ENCODE results near the gene NSG2. TPM values are rescaled to one million over a fixed set of nuclear protein-coding genes. Genes with fewer than 3 reads are reported as not detected.

The NSG2 gene
- total and polyA plus RNA-seq, 12 donors: 0.11 to 0.82 (median 0.34) TPM; not detected in 2

DNA sequence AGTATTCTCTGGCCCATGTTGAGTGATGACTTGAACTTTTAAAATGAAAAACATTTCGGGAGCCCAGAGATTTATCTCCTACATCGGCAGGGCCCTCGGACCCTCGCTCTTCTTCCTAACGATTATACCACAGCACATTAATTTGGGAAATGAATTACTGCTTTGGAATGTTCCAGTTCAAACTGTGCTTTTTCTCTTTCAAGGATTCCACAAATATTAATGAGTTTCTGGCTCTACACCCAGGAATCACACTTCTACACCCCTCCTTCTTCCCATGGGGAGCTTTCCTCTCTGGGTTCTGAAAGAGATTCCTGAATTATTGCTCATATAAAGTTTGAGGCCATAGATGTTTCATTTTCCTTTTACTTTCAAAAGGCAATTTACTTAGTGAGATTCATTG lies 41.2 kb downstream of the NSG2 start:
- H3K4me1 ChIP-seq: no peaks in the 10 kb centered on the region
- TF ChIP-seq, protein P1, sequence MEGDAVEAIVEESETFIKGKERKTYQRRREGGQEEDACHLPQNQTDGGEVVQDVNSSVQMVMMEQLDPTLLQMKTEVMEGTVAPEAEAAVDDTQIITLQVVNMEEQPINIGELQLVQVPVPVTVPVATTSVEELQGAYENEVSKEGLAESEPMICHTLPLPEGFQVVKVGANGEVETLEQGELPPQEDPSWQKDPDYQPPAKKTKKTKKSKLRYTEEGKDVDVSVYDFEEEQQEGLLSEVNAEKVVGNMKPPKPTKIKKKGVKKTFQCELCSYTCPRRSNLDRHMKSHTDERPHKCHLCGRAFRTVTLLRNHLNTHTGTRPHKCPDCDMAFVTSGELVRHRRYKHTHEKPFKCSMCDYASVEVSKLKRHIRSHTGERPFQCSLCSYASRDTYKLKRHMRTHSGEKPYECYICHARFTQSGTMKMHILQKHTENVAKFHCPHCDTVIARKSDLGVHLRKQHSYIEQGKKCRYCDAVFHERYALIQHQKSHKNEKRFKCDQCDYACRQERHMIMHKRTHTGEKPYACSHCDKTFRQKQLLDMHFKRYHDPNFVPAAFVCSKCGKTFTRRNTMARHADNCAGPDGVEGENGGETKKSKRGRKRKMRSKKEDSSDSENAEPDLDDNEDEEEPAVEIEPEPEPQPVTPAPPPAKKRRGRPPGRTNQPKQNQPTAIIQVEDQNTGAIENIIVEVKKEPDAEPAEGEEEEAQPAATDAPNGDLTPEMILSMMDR (IDR thresholded peaks at IDR 0.05): no peak
- ATAC-seq (no peak), DNase-seq (no peak)
- intact Hi-C loops (cut with DNase I): no loop called here
- H3K36me3 ChIP-seq: no peaks in the 10 kb centered on the region
- no peak overlapping the region for H3K4me3 ChIP-seq
- no peaks in the 10 kb centered on the region for H3K9me3 ChIP-seq
- H3K27ac ChIP-seq: no peak overlapping the region
- peaks cover 0 to 36% (median 14%) of the 10 kb centered on the region in 7 donors for H3K27me3 ChIP-seq
- WGBS, 2 donors: 81 to 84% methylated on average over 5 of the region's 5 CpGs

DNA sequence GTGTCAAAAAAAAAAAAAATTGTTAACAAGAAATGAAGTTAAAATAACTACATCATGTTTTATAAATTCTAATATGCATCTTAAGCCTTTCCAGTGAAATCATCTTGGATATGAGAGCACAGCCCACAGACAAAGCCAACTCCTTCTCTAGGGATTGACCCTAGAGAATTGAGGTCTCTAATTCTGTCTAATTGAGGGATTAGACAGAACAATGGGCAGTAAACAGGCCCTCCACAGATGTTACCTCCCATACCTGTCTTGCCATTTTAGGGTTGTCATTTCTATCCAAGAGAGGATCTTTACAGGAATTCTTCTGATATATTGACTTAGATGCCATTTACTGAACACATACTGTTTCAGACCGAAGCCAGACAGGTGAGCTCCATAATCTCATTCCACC lies 42.3 kb downstream of the NSG2 start:
- Histone ChIP-seq H3K4me1 (no peaks in the 10 kb centered on the region), H3K4me3 (no peak overlapping the region), H3K27me3 (peaks cover 0 to 30% (median 14%) of the 10 kb centered on the region in 7 donors), H3K9me3 (no peaks in the 10 kb centered on the region), H3K27ac (no peak overlapping the region), H3K36me3 (no peaks in the 10 kb centered on the region)
- ATAC-seq (no peak), DNase-seq (no peak)
- intact Hi-C loops (cut with DNase I): no loop called here
- TF ChIP-seq, protein P1 (IDR thresholded peaks at IDR 0.05): no peak
- WGBS, 2 donors: 94 to 98% methylated on average over 1 of the region's 1 CpG

DNA sequence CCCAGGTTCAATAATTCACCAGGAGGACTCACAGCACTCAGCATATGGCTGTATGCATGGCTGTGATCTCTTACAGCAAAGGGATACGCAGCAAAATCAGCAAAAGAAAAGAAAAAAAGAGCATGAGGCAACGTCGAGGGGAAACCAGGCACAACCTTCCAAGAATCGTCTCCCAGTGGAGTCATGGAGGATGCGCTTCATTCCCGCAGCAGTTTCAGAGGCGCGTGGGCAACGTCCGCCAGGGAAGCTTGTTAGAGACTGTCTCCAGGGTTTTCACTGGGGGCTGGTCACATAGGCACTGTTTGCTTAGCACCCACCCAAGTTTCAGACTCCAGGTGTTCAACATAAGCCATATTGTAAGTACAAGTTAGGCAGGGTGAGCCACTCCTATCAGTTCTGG lies 44.6 kb downstream of the NSG2 start:
- H3K4me1 ChIP-seq: no peaks in the 10 kb centered on the region
- intact Hi-C loops (cut with DNase I): no loop called here
- ATAC-seq: no peak
- TF ChIP-seq, protein P1 (IDR thresholded peaks at IDR 0.05): no peak
- peaks cover 0 to 30% (median 14%) of the 10 kb centered on the region in 7 donors for H3K27me3 ChIP-seq
- no peak overlapping the region for H3K4me3 ChIP-seq
- H3K27ac ChIP-seq: no peak overlapping the region
- H3K36me3 ChIP-seq: no peaks in the 10 kb centered on the region
- no peak for DNase-seq
- WGBS, 2 donors: 76 to 82% methylated on average over 10 of the region's 10 CpGs
- no peaks in the 10 kb centered on the region for H3K9me3 ChIP-seq

DNA sequence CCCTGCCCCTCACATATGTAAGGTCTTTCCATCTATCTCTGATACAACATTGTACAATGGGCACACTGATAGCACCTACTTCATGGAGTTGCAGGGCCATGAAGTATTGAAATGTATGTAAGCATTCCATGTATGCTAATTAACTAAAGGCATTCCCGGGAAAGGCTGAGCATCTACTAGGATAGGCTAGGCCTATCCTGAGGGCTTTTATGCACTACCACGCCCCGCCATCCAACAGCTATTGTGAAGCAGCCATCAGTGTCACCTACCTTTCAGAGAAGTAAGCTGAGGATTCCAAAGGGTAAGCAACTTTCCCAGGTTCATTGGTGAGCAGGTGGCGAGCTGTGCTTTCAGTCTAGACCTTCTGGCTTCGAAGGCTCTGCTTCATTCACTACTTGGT lies 47.6 kb downstream of the NSG2 start:
- no peak overlapping the region for H3K4me3 ChIP-seq
- no peaks in the 10 kb centered on the region for H3K4me1 ChIP-seq
- intact Hi-C loops (cut with DNase I): no loop called here
- H3K36me3 ChIP-seq: no peaks in the 10 kb centered on the region
- no peak overlapping the region for H3K27ac ChIP-seq
- no peak for DNase-seq
- no peaks in the 10 kb centered on the region for H3K9me3 ChIP-seq
- TF ChIP-seq, protein P1 (IDR thresholded peaks at IDR 0.05): no peak
- peaks cover 0 to 18% (median 13%) of the 10 kb centered on the region in 7 donors for H3K27me3 ChIP-seq
- ATAC-seq: no peak
- 79 to 87% methylated on average over 5 of the region's 5 CpGs for WGBS, 2 donors

All from heart right ventricle (tissue), 16 donors.